ENCODE data around the gene MRFAP1L1. TPM values are rescaled to one million over a fixed set of nuclear protein-coding genes. Genes with fewer than 3 reads are reported as not detected.
A peak's percentile ranks its signal among the peaks of the same experiment; 100 is the strongest.

Gene MRFAP1L1
- total and polyA plus RNA-seq, 4 donors: 29.8 to 41.8 (median 30.7) TPM

DNA sequence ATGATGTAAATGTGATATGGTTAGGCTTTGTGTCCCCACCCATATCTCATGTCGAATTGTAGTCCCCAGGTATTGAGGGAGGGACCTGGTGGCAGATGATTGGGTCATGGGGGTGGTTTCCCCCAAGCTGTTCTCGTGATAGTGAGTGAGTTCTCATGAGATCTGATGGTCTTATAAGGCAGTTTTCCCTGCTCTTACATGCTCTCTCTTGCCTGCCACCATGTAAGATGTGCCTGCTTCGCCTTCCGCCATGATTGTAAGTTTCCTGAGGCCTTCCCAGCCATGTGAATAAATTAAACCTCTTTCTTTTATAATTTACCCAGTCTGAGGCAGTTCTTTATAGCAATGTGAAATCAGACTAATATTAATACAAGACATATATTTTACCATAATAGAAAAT, 30.3 kb upstream of the MRFAP1L1 start:
- no peaks in the 10 kb centered on the region for H3K9me3 ChIP-seq (ENCODE audit: control insufficient read depth in 4 of 4, low read length in 3 of 4)
- no peaks in the 10 kb centered on the region for H3K36me3 ChIP-seq (ENCODE audit: control insufficient read depth in 4 of 4, insufficient read depth in 3 of 4, low read depth in 1 of 4, low read length in 3 of 4)
- no peaks in the 10 kb centered on the region for H3K4me1 ChIP-seq (ENCODE audit: control insufficient read depth in 4 of 4, insufficient read depth in 4 of 4, low read length in 3 of 4)
- H3K9ac ChIP-seq (ENCODE audit: low read depth in 1 of 2, low read length in 2 of 2): no peak overlapping the region
- no peak for DNase-seq (ENCODE audit: low spot score)
- no peak for TF ChIP-seq FOXA1 (IDR thresholded peaks at IDR 0.05)
- no peak for TF ChIP-seq ATF3 (IDR thresholded peaks at IDR 0.05)
- TF ChIP-seq, protein P1, sequence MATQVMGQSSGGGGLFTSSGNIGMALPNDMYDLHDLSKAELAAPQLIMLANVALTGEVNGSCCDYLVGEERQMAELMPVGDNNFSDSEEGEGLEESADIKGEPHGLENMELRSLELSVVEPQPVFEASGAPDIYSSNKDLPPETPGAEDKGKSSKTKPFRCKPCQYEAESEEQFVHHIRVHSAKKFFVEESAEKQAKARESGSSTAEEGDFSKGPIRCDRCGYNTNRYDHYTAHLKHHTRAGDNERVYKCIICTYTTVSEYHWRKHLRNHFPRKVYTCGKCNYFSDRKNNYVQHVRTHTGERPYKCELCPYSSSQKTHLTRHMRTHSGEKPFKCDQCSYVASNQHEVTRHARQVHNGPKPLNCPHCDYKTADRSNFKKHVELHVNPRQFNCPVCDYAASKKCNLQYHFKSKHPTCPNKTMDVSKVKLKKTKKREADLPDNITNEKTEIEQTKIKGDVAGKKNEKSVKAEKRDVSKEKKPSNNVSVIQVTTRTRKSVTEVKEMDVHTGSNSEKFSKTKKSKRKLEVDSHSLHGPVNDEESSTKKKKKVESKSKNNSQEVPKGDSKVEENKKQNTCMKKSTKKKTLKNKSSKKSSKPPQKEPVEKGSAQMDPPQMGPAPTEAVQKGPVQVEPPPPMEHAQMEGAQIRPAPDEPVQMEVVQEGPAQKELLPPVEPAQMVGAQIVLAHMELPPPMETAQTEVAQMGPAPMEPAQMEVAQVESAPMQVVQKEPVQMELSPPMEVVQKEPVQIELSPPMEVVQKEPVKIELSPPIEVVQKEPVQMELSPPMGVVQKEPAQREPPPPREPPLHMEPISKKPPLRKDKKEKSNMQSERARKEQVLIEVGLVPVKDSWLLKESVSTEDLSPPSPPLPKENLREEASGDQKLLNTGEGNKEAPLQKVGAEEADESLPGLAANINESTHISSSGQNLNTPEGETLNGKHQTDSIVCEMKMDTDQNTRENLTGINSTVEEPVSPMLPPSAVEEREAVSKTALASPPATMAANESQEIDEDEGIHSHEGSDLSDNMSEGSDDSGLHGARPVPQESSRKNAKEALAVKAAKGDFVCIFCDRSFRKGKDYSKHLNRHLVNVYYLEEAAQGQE (IDR thresholded peaks at IDR 0.05): no peak
- no peak for TF ChIP-seq FOXA2 (IDR thresholded peaks at IDR 0.05)
- no peak overlapping the region for H3K4me3 ChIP-seq (ENCODE audit: low read depth in 1 of 3, low read length in 3 of 3)
- H3K27ac ChIP-seq (ENCODE audit: low read depth in 1 of 2, low read length in 2 of 2): no peak overlapping the region
- no peaks in the 10 kb centered on the region for H3K27me3 ChIP-seq (ENCODE audit: control insufficient read depth in 4 of 4, insufficient read depth in 4 of 4, low read length in 3 of 4)
- 93% methylated on average over 4 of the region's 4 CpGs for WGBS

DNA sequence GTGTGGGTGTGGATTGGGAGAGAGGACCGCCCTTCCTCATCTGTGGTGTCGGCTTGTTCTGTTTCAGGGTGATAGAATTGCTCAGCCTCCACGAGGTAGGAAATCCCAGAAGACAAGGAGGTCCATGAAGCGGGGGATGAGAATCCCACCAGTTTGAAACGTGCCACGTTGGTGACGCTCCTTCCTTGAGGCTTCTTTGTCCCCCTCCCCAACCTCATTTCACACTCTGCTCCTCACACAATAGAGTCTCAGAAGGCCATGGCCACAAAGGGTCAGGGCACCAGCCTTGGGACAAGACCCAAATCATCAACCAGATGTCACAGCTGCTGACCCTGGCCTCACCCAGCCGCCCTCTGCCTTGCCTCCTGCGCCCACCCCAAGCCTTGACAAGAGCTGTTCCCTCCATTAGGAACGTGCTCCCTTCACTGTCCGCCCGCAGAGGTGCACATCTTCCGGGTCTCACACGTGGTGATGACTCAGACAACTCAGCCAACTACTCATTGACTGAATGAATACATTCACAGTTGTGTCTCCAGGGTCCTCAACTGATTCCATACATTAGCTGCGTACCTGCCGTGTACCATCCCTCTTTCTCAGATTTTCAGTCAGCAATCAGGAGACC, 24.6 kb upstream of the MRFAP1L1 start:
- Histone ChIP-seq H3K9ac (ENCODE audit: low read depth in 1 of 2, low read length in 2 of 2) (peak overlapping the region in 1 of 2 donors; percentile 32), H3K27me3 (ENCODE audit: control insufficient read depth in 4 of 4, insufficient read depth in 4 of 4, low read length in 3 of 4) (no peaks in the 10 kb centered on the region), H3K36me3 (ENCODE audit: control insufficient read depth in 4 of 4, insufficient read depth in 3 of 4, low read depth in 1 of 4, low read length in 3 of 4) (no peaks in the 10 kb centered on the region), H3K27ac (ENCODE audit: low read depth in 1 of 2, low read length in 2 of 2) (peak overlapping the region; percentile 70 to 87), H3K4me1 (ENCODE audit: control insufficient read depth in 4 of 4, insufficient read depth in 4 of 4, low read length in 3 of 4) (peaks cover 9 to 34% (median 19%) of the 10 kb centered on the region in 4 donors), H3K9me3 (ENCODE audit: control insufficient read depth in 4 of 4, low read length in 3 of 4) (no peaks in the 10 kb centered on the region), H3K4me3 (ENCODE audit: low read depth in 1 of 3, low read length in 3 of 3) (no peak overlapping the region)
- no peak for TF ChIP-seq ATF3 (IDR thresholded peaks at IDR 0.05)
- TF ChIP-seq, protein P2, sequence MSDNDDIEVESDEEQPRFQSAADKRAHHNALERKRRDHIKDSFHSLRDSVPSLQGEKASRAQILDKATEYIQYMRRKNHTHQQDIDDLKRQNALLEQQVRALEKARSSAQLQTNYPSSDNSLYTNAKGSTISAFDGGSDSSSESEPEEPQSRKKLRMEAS (IDR thresholded peaks at IDR 0.05): no peak
- no peak for TF ChIP-seq GABPA (IDR thresholded peaks at IDR 0.05 in 1 of 2, conservative IDR thresholded peaks at IDR 0.05 in 1 of 2)
- TF ChIP-seq FOXA2 (IDR thresholded peaks at IDR 0.05): no peak
- TF ChIP-seq RAD21 (IDR thresholded peaks at IDR 0.05): no peak
- no peak for TF ChIP-seq FOXA1 (IDR thresholded peaks at IDR 0.05)
- no peak for TF ChIP-seq CTCF (IDR thresholded peaks at IDR 0.05; ENCODE audit: low read depth, low read length, missing input control)
- TF ChIP-seq EGR1 (IDR thresholded peaks at IDR 0.05; ENCODE audit: low read depth in 2 of 2): no peak
- no peak for TF ChIP-seq NR2F2 (IDR thresholded peaks at IDR 0.05)
- TF ChIP-seq, protein P3, sequence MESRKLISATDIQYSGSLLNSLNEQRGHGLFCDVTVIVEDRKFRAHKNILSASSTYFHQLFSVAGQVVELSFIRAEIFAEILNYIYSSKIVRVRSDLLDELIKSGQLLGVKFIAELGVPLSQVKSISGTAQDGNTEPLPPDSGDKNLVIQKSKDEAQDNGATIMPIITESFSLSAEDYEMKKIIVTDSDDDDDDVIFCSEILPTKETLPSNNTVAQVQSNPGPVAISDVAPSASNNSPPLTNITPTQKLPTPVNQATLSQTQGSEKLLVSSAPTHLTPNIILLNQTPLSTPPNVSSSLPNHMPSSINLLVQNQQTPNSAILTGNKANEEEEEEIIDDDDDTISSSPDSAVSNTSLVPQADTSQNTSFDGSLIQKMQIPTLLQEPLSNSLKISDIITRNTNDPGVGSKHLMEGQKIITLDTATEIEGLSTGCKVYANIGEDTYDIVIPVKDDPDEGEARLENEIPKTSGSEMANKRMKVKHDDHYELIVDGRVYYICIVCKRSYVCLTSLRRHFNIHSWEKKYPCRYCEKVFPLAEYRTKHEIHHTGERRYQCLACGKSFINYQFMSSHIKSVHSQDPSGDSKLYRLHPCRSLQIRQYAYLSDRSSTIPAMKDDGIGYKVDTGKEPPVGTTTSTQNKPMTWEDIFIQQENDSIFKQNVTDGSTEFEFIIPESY (IDR thresholded peaks at IDR 0.05): no peak
- no peak for TF ChIP-seq TAF1 (conservative IDR thresholded peaks at IDR 0.05)
- TF ChIP-seq, protein P1 (IDR thresholded peaks at IDR 0.05): no peak
- TF ChIP-seq HNF4A (conservative IDR thresholded peaks at IDR 0.05): no peak
- WGBS: 89% methylated on average over 16 of the region's 16 CpGs
- DNase-seq (ENCODE audit: low spot score): no peak
